ENCODE results near the gene YWHAB. TPM values are rescaled to one million over a fixed set of nuclear protein-coding genes. Genes with fewer than 3 reads are reported as not detected.

YWHAB gene
- polyA plus RNA-seq, 1 of the 3 experiments (the other 2 are of a cell fraction), result 84.3 TPM

DNA sequence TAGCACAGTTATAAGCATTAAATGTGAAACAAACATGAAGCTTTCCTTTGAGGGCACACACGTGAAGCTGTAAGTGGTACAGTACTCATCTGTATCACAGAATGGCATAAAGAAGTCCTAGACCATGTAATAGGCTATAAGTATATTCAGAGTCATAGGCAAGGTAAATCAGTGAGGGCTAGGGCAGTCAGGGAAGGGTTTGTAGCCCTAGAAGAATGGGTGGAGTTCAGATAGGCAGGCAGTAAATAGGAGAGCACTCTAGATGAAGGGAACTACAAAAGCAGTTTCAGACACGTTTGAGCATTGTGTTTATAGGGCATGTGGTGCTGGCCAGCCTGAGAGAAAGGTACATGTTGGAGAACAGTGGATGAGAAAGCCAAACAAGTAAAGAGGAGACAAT is 9.5 kb downstream of the YWHAB start:
- peaks cover 100% of the 10 kb centered on the region for H3K79me2 ChIP-seq (ENCODE audit: insufficient read depth)
- no peaks in the 10 kb centered on the region for H3K9me2 ChIP-seq
- H3K27me3 ChIP-seq (ENCODE audit: insufficient read depth), result no peaks in the 10 kb centered on the region
- peaks cover 100% of the 10 kb centered on the region for H4K20me1 ChIP-seq (ENCODE audit: insufficient read depth)
- H3K9ac ChIP-seq, result no peak overlapping the region
- no peak for DNase-seq
- H3K27ac ChIP-seq (ENCODE audit: low read depth in 2 of 2, low read length in 1 of 2), result no peak overlapping the region
- H3K4me3 ChIP-seq (ENCODE audit: low read depth in 2 of 2, low read length in 1 of 2), result no peak overlapping the region
- POLR2A ChIA-PET, result interaction anchor here (2.0 kb wide), 1 partner anchor 10 kb away, joined by 7 read pairs; the partner anchor contains the start of gene YWHAB
- no peaks in the 10 kb centered on the region; a peak in 3 of 4 replicates for H3K4me1 ChIP-seq (ENCODE audit: control insufficient read depth in 1 of 2, insufficient read depth in 2 of 2, low read depth in 1 of 2, low read length in 1 of 2)
- no peaks in the 10 kb centered on the region for H3K9me3 ChIP-seq
- 93% methylated on average over 2 of the region's 2 CpGs for WGBS (ENCODE audit: low lambda C conversion rate)
- H3F3A ChIP-seq (replicated peaks; ENCODE audit: insufficient read depth), result no peaks in the 10 kb centered on the region
- peaks cover 25 to 30% of the 10 kb centered on the region in 2 experiments for H3K36me3 ChIP-seq (replicated peaks in 1 of 2; ENCODE audit: control insufficient read depth in 1 of 2, insufficient read depth in 2 of 2, low read length in 1 of 2)
- no peak overlapping the region for H3K4me2 ChIP-seq
- H2AFZ ChIP-seq (ENCODE audit: low read depth), result no peak overlapping the region
- CTCF ChIA-PET, result interaction anchor here (0.8 kb wide), 1 partner anchor 211 kb away, joined by 3 read pairs; no protein-coding TSS in a partner anchor
- TF ChIP-seq SIN3A (IDR thresholded peaks at IDR 0.05; ENCODE audit: borderline replicate concordance, low read depth, low read length) (no peak), CHD2 (IDR thresholded peaks at IDR 0.05; ENCODE audit: low read length, partially characterized antibody) (no peak)

DNA sequence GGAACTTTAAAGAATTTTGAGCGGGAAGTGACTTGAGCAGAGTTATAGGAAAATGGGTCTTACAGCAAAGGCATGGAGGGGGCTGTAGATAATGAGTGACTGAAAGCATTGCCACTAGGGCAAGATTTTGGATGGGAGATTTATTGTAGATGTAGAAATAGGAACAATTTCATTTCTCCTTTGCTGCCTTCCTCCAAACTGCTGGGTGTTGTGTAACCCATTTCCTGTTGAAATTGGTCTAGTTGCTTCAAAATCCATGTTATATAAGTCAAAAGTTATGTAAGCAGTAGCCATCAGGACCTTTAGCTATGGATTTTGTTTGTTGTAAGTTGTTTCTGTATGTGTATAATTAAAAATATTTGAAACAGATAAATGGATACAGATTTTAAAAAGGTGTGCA is 11.1 kb downstream of the YWHAB start:
- WGBS (ENCODE audit: low lambda C conversion rate), result 100% methylated on average over 1 of the region's 1 CpG
- H3F3A ChIP-seq (replicated peaks; ENCODE audit: insufficient read depth), result no peaks in the 10 kb centered on the region
- H2AFZ ChIP-seq (ENCODE audit: low read depth), result no peak overlapping the region
- no peaks in the 10 kb centered on the region for H3K9me2 ChIP-seq
- ChIA-PET CTCF (interaction anchor here (0.6 to 2.1 kb wide), 3 partner anchors 8 to 61 kb away, joined by 3 to 9 read pairs (median 3); no protein-coding TSS in a partner anchor), POLR2A (interaction anchor here (0.6 to 2.0 kb wide), 2 partner anchors 11 to 55 kb away, joined by 3 to 7 read pairs; partner anchors contain the start of gene YWHAB)
- H4K20me1 ChIP-seq (ENCODE audit: insufficient read depth), result peaks cover 100% of the 10 kb centered on the region
- no peaks in the 10 kb centered on the region for H3K9me3 ChIP-seq
- no peak for DNase-seq
- H3K27me3 ChIP-seq (ENCODE audit: insufficient read depth), result no peaks in the 10 kb centered on the region
- no peak for TF ChIP-seq RAD21 (IDR thresholded peaks at IDR 0.05; ENCODE audit: low read length)
- TF ChIP-seq, protein P1, sequence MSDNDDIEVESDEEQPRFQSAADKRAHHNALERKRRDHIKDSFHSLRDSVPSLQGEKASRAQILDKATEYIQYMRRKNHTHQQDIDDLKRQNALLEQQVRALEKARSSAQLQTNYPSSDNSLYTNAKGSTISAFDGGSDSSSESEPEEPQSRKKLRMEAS (IDR thresholded peaks at IDR 0.05; ENCODE audit: low read depth), result no peak
- TF ChIP-seq EZH2phosphoT487 (IDR thresholded peaks at IDR 0.05; ENCODE audit: borderline replicate concordance, low read depth), result no peak
- TF ChIP-seq TEAD4 (IDR thresholded peaks at IDR 0.05; ENCODE audit: borderline replicate concordance, insufficient read depth), result no peak
- no peak for TF ChIP-seq SIN3A (IDR thresholded peaks at IDR 0.05; ENCODE audit: borderline replicate concordance, low read depth, low read length)
- no peak for TF ChIP-seq RCOR1 (IDR thresholded peaks at IDR 0.05; ENCODE audit: low read length)
- peaks cover 100% of the 10 kb centered on the region for H3K79me2 ChIP-seq (ENCODE audit: insufficient read depth)
- no peak overlapping the region for H3K4me2 ChIP-seq
- H3K27ac ChIP-seq (ENCODE audit: low read depth in 2 of 2, low read length in 1 of 2), result no peak overlapping the region
- H3K9ac ChIP-seq, result no peak overlapping the region
- peaks cover 0 to 2% of the 10 kb centered on the region in 2 experiments; a peak in 3 of 4 replicates for H3K4me1 ChIP-seq (ENCODE audit: control insufficient read depth in 1 of 2, insufficient read depth in 2 of 2, low read depth in 1 of 2, low read length in 1 of 2)
- peaks cover 23 to 33% of the 10 kb centered on the region in 2 experiments for H3K36me3 ChIP-seq (replicated peaks in 1 of 2; ENCODE audit: control insufficient read depth in 1 of 2, insufficient read depth in 2 of 2, low read length in 1 of 2)
- H3K4me3 ChIP-seq (ENCODE audit: low read depth in 2 of 2, low read length in 1 of 2), result no peak overlapping the region

DNA sequence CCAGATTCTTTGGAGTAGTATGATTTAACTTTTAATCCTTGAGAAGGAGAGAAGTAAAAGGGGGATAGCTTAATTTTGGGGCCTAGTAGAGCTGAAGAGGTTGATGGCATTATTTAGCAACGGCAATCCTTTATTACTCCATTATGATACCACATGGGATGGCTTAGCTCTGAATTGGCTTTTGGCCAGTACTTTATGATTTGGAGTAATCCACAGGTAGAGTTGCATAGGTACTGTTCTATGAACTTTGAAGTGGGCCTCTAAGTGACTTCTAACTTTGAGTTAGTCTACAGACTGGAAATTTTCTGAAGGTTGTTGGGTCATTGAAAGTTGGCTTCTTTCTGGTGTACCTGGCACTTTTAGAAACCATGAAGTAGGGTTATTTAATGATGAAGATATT is 11.6 kb downstream of the YWHAB start:
- CTCF ChIA-PET, result interaction anchor here (1.1 to 2.1 kb wide), 2 partner anchors 9 to 60 kb away, joined by 3 to 9 read pairs; no protein-coding TSS in a partner anchor

More for the DNA sequence above, 11.6 kb downstream of the YWHAB start:
- H4K20me1 ChIP-seq (ENCODE audit: insufficient read depth), result peaks cover 100% of the 10 kb centered on the region
- POLR2A ChIA-PET, result no interaction called here
- no peak overlapping the region for H3K9ac ChIP-seq
- H3K9me2 ChIP-seq, result no peaks in the 10 kb centered on the region
- H3K79me2 ChIP-seq (ENCODE audit: insufficient read depth), result peaks cover 100% of the 10 kb centered on the region
- H3K27ac ChIP-seq (ENCODE audit: low read depth in 2 of 2, low read length in 1 of 2), result no peak overlapping the region
- no peaks in the 10 kb centered on the region for H3F3A ChIP-seq (replicated peaks; ENCODE audit: insufficient read depth)
- DNase-seq, result no peak
- no peak overlapping the region for H2AFZ ChIP-seq (ENCODE audit: low read depth)
- TF ChIP-seq RAD21 (IDR thresholded peaks at IDR 0.05; ENCODE audit: low read length), result no peak
- TF ChIP-seq, protein P2, sequence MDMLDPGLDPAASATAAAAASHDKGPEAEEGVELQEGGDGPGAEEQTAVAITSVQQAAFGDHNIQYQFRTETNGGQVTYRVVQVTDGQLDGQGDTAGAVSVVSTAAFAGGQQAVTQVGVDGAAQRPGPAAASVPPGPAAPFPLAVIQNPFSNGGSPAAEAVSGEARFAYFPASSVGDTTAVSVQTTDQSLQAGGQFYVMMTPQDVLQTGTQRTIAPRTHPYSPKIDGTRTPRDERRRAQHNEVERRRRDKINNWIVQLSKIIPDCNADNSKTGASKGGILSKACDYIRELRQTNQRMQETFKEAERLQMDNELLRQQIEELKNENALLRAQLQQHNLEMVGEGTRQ (IDR thresholded peaks at IDR 0.05; ENCODE audit: borderline replicate concordance, low read depth, low read length), result no peak
- no peak for TF ChIP-seq RFX5 (IDR thresholded peaks at IDR 0.05; ENCODE audit: low read length)
- TF ChIP-seq, protein P3, sequence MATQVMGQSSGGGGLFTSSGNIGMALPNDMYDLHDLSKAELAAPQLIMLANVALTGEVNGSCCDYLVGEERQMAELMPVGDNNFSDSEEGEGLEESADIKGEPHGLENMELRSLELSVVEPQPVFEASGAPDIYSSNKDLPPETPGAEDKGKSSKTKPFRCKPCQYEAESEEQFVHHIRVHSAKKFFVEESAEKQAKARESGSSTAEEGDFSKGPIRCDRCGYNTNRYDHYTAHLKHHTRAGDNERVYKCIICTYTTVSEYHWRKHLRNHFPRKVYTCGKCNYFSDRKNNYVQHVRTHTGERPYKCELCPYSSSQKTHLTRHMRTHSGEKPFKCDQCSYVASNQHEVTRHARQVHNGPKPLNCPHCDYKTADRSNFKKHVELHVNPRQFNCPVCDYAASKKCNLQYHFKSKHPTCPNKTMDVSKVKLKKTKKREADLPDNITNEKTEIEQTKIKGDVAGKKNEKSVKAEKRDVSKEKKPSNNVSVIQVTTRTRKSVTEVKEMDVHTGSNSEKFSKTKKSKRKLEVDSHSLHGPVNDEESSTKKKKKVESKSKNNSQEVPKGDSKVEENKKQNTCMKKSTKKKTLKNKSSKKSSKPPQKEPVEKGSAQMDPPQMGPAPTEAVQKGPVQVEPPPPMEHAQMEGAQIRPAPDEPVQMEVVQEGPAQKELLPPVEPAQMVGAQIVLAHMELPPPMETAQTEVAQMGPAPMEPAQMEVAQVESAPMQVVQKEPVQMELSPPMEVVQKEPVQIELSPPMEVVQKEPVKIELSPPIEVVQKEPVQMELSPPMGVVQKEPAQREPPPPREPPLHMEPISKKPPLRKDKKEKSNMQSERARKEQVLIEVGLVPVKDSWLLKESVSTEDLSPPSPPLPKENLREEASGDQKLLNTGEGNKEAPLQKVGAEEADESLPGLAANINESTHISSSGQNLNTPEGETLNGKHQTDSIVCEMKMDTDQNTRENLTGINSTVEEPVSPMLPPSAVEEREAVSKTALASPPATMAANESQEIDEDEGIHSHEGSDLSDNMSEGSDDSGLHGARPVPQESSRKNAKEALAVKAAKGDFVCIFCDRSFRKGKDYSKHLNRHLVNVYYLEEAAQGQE (IDR thresholded peaks at IDR 0.05; ENCODE audit: low read depth, low read length), result no peak
- TF ChIP-seq EP300 (IDR thresholded peaks at IDR 0.05; ENCODE audit: borderline replicate concordance in 1 of 2, low read depth in 1 of 2, low read length in 1 of 2), result no peak
- TF ChIP-seq NFIC (IDR thresholded peaks at IDR 0.05; ENCODE audit: borderline replicate concordance), result no peak
- peaks cover 0 to 2% of the 10 kb centered on the region in 2 experiments; a peak in 3 of 4 replicates for H3K4me1 ChIP-seq (ENCODE audit: control insufficient read depth in 1 of 2, insufficient read depth in 2 of 2, low read depth in 1 of 2, low read length in 1 of 2)
- H3K27me3 ChIP-seq (ENCODE audit: insufficient read depth), result no peaks in the 10 kb centered on the region
- H3K9me3 ChIP-seq, result no peaks in the 10 kb centered on the region
- H3K36me3 ChIP-seq (replicated peaks in 1 of 2; ENCODE audit: control insufficient read depth in 1 of 2, insufficient read depth in 2 of 2, low read length in 1 of 2), result peaks cover 19 to 35% of the 10 kb centered on the region in 2 experiments
- H3K4me3 ChIP-seq (ENCODE audit: low read depth in 2 of 2, low read length in 1 of 2), result no peak overlapping the region
- 91% methylated on average over 1 of the region's 1 CpG for WGBS (ENCODE audit: low lambda C conversion rate)
- H3K4me2 ChIP-seq, result no peak overlapping the region

Measured in SK-N-SH (cell line).